SK-N-SH (cell line): Measurements from ENCODE around the gene ZMAT2. TPM values are rescaled to one million over a fixed set of nuclear protein-coding genes. Genes with fewer than 3 reads are reported as not detected.
A peak's percentile ranks its signal among the peaks of the same experiment; 100 is the strongest.

Experiments
- CTCF ChIA-PET: fragments of 300-600, 350-600 bp; formaldehyde crosslinking; extraction: SDS; loops from one replicate; lab custom pipeline; 2021; lab: Yijun Ruan, JAX
- POLR2A ChIA-PET: fragments of 350-600 bp; sonication (Branson Sonifier 250); formaldehyde crosslinking; extraction: SDS; loops from one replicate; lab custom pipeline; 2020; ENCODE audit warnings: antibody characterized with exemption, inconsistent platforms; lab: Yijun Ruan, JAX
- DNase-seq: peaks from one replicate; pipeline ENCODE4 v3.0.0; 2012
- H2AFZ ChIP-seq: fragments of 200-600 bp; sonication (generic); 2 replicates; pipeline ENCODE4 v1.8.1; 2016; ENCODE audit warnings: antibody characterized with exemption, mild to moderate bottlenecking, low read depth
- H3F3A ChIP-seq: fragments of 200-600 bp; sonication (generic); replicated peaks from 2 replicates; pipeline ENCODE3; 2016; ENCODE audit warnings: antibody characterized with exemption, mild to moderate bottlenecking; ENCODE audit not compliant: insufficient read depth
- H3K27ac ChIP-seq, 2 experiments: fragments of 200-500 bp in 1 of 2; fragments of 200-600 bp in 1 of 2; sonication (Bioruptor generic) in 1 of 2; sonication (generic), shearing (Covaris generic) in 1 of 2; 2 replicates each; pipeline versions ENCODE4 v1.5.1 to v1.6.1; 2014 to 2016; ENCODE audit warnings: low read depth in 2 of 2, inconsistent platforms in 1 of 2, low read length in 1 of 2, mild to moderate bottlenecking in 1 of 2, mixed read lengths in 1 of 2
- H3K27me3 ChIP-seq: fragments of 200-600 bp; sonication (generic), shearing (Covaris generic); 2 replicates; pipeline ENCODE4 v1.6.1; 2016; ENCODE audit warnings: mixed run types; ENCODE audit not compliant: insufficient read depth
- H3K36me3 ChIP-seq, 2 experiments: fragments of 200-500 bp in 1 of 2; fragments of 200-600 bp in 1 of 2; sonication (Bioruptor generic) in 1 of 2; sonication (generic) in 1 of 2; replicated peaks in 1 of 2; 2 replicates each; pipeline versions ENCODE3 to v1.5.1; 2014 to 2016; ENCODE audit warnings: low read length in 1 of 2, mild to moderate bottlenecking in 1 of 2; ENCODE audit not compliant: insufficient read depth in 2 of 2, control insufficient read depth in 1 of 2
- H3K4me1 ChIP-seq, 2 experiments: fragments of 200-500 bp in 1 of 2; fragments of 200-600 bp in 1 of 2; sonication (Bioruptor generic) in 1 of 2; sonication (generic), shearing (Covaris generic) in 1 of 2; 2 replicates each; pipeline versions ENCODE4 v1.5.1 to v1.6.1; 2014 to 2016; ENCODE audit warnings: low read depth in 1 of 2, low read length in 1 of 2, mixed run types in 1 of 2; ENCODE audit not compliant: insufficient read depth in 2 of 2, control insufficient read depth in 1 of 2
- H3K4me2 ChIP-seq: fragments of 200-600 bp; sonication (generic), shearing (Covaris generic); 2 replicates; pipeline ENCODE4 v1.6.1; 2017; ENCODE audit warnings: mixed run types
- H3K4me3 ChIP-seq, 2 experiments: fragments of 200-500 bp in 1 of 2; fragments of 200-600 bp in 1 of 2; sonication (Bioruptor generic) in 1 of 2; sonication (generic), shearing (Covaris generic) in 1 of 2; 2 replicates each; pipeline versions ENCODE4 v1.5.1 to v1.8.1; 2014 to 2016; ENCODE audit warnings: low read depth in 2 of 2, inconsistent platforms in 1 of 2, low read length in 1 of 2, mild to moderate bottlenecking in 1 of 2, mixed read lengths in 1 of 2, moderate library complexity in 1 of 2
- H3K79me2 ChIP-seq: fragments of 200-600 bp; sonication (generic); 2 replicates; pipeline ENCODE4 v1.8.1; 2017; ENCODE audit warnings: mild to moderate bottlenecking; ENCODE audit not compliant: insufficient read depth
- H3K9ac ChIP-seq: fragments of 200-600 bp; sonication (generic); 2 replicates; pipeline ENCODE4 v1.6.1; 2017; ENCODE audit warnings: mixed run types
- H3K9me2 ChIP-seq: fragments of 200-600 bp; sonication (generic); 2 replicates; pipeline ENCODE4 v1.6.1; 2017; ENCODE audit warnings: mixed run types
- H3K9me3 ChIP-seq: fragments of 200-600 bp; sonication (generic); 2 replicates; pipeline ENCODE4 v1.6.1; 2017; ENCODE audit warnings: mixed run types, mild to moderate bottlenecking, moderate library complexity
- H4K20me1 ChIP-seq: fragments of 200-600 bp; sonication (generic); 2 replicates; pipeline ENCODE4 v1.6.1; 2017; ENCODE audit warnings: mild to moderate bottlenecking, mixed run types; ENCODE audit not compliant: insufficient read depth
- ELF1 ChIP-seq: IDR thresholded peaks from 2 replicates; pipeline ENCODE4 v1.4.0; 2012
- EP300 ChIP-seq, 2 experiments: IDR thresholded peaks; 2 replicates each; pipeline versions ENCODE4 v1.4.0 to v1.6.1; 2012; ENCODE audit warnings: borderline replicate concordance in 1 of 2, low read depth in 1 of 2, low read length in 1 of 2
- FOSL2 ChIP-seq: IDR thresholded peaks from 2 replicates; pipeline ENCODE4 v1.4.0; 2012; ENCODE audit warnings: low read depth, mild to moderate bottlenecking, moderate library complexity, borderline replicate concordance
- FOXJ3 ChIP-seq: sonication (generic); formaldehyde crosslinking; IDR thresholded peaks from 2 replicates; pipeline ENCODE4 v1.5.1; 2020; ENCODE audit warnings: mild to moderate bottlenecking, missing genetic modification reagents
- FOXM1 ChIP-seq: IDR thresholded peaks from 2 replicates; pipeline ENCODE4 v1.4.0; 2012; ENCODE audit warnings: low read depth, mild to moderate bottlenecking
- GABPA ChIP-seq: IDR thresholded peaks from 2 replicates; pipeline ENCODE4 v1.4.0; 2012; ENCODE audit warnings: low read depth, mild to moderate bottlenecking
- JUND ChIP-seq: IDR thresholded peaks from 2 replicates; pipeline ENCODE4 v1.4.0; 2012
- MEF2A ChIP-seq: IDR thresholded peaks from 2 replicates; pipeline ENCODE4 v1.4.0; 2012; ENCODE audit warnings: low read depth, borderline replicate concordance
- MXI1 ChIP-seq: IDR thresholded peaks from 2 replicates; pipeline ENCODE4 v1.6.1; 2012; ENCODE audit warnings: mild to moderate bottlenecking, low read depth, low read length, improper control_type of control experiment
- POLR2AphosphoS5 ChIP-seq: IDR thresholded peaks from 2 replicates; pipeline ENCODE4 v1.6.1; 2012; ENCODE audit warnings: low read depth, low read length
- RFX5 ChIP-seq: IDR thresholded peaks from 2 replicates; pipeline ENCODE4 v1.6.1; 2012; ENCODE audit warnings: mild to moderate bottlenecking, improper control_type of control experiment, low read length
- RXRA ChIP-seq: IDR thresholded peaks from 2 replicates; pipeline ENCODE4 v1.4.0; 2012; ENCODE audit warnings: low read depth, mild to moderate bottlenecking, borderline replicate concordance
- SIN3A ChIP-seq: IDR thresholded peaks from 2 replicates; pipeline ENCODE4 v1.6.1; 2012; ENCODE audit warnings: low read depth, mild to moderate bottlenecking, low read length, moderate library complexity, borderline replicate concordance
- TAF1 ChIP-seq: IDR thresholded peaks from 2 replicates; pipeline ENCODE4 v1.6.1; 2012; ENCODE audit warnings: low read depth, mild to moderate bottlenecking, low read length, moderate library complexity, borderline replicate concordance
- TCF12 ChIP-seq: IDR thresholded peaks from 2 replicates; pipeline ENCODE4 v1.4.0; 2012
- TEAD4 ChIP-seq: IDR thresholded peaks from 2 replicates; pipeline ENCODE4 v1.4.0; 2012; ENCODE audit warnings: mild to moderate bottlenecking, borderline replicate concordance; ENCODE audit not compliant: insufficient read depth
- YY1 ChIP-seq: IDR thresholded peaks from 2 replicates; pipeline ENCODE4 v1.4.0; 2012; ENCODE audit warnings: low read depth, mild to moderate bottlenecking
- WGBS: methylation state at CpG from one replicate; pipeline ENCODE4 v1.1.6; 2017; ENCODE audit warnings: low lambda C conversion rate; 5-methylcytosine and 5-hydroxymethylcytosine counted together
- polyA plus RNA-seq, 3 experiments: library from polyadenylated mRNA; depleted of rRNA; stranded (reverse); fragments of >200 nt; gene quantifications; 2 replicates each; pipeline ENCODE4 v1.2.3, GENCODE V29; 2012
- TF ChIP-seq, protein P1 (sequence below): IDR thresholded peaks from 2 replicates; pipeline ENCODE4 v1.6.1; 2012; ENCODE audit warnings: mild to moderate bottlenecking, low read depth, low read length, moderate library complexity
- TF ChIP-seq, protein P2 (sequence below): IDR thresholded peaks from 2 replicates; pipeline ENCODE4; 2012
- TF ChIP-seq, protein P3 (sequence below): IDR thresholded peaks from 2 replicates; pipeline ENCODE4 v1.4.0; 2012; ENCODE audit warnings: low read depth, borderline replicate concordance

The ZMAT2 gene
- polyA plus RNA-seq, 1 of the 3 experiments (the other 2 are of a cell fraction): 30.9 TPM

DNA sequence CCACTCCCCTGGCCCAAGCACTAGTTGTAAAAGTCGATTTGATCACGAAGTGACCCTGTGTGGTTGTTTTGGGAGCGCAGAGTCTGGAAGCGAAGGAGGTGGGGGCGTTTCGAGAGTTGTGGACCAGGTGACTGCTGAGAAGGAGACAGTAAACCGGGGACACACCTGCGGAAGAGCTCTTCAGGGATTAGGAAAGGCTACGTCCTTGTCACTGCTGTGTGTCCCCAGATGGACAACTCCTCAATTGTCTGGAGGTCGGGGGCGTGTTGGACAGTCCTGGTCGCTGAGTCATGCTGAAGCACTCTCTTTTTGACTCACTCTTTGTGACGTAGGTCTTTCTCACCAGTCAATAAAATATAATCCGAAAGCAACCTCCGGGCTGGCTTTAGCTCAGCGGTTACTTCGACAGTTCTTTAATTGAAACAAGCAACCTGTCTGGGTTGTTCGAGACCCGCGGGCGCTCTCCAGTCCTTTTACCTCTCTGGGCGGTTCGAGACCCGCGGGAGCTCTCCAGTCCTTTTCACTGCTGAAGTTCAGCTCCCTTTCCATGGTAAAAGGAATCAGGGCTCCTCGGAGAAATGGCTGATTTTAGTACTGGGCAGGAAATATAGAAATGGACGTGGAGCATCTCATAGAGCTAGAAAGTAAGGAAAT, 10.8 kb downstream of the ZMAT2 start:
- no peaks in the 10 kb centered on the region for H4K20me1 ChIP-seq
- peaks cover 7 to 14% of the 10 kb centered on the region in 2 experiments for H3K36me3 ChIP-seq
- H3K4me3 ChIP-seq: peak overlapping the region; percentile 2 to 31; a peak in 1 of 4 replicates
- no peaks in the 10 kb centered on the region for H3K9me3 ChIP-seq
- no peaks in the 10 kb centered on the region for H3K9me2 ChIP-seq
- no peaks in the 10 kb centered on the region for H3K27me3 ChIP-seq
- ChIA-PET POLR2A (interaction anchor here (0.9 kb wide), 1 partner anchor 10 kb away, joined by 3 read pairs; no protein-coding TSS in a partner anchor), CTCF (interaction anchor here (1.5 to 1.9 kb wide), 3 partner anchors 9 to 359 kb away, joined by 3 to 8 read pairs (median 4); no protein-coding TSS in a partner anchor)
- WGBS: 22% methylated on average over 24 of the region's 27 CpGs
- peak; percentile 14 for DNase-seq
- peaks cover 0 to 3% of the 10 kb centered on the region in 2 experiments; a peak in 1 of 4 replicates for H3K4me1 ChIP-seq
- H3K9ac ChIP-seq: peak overlapping the region; percentile 46; the same call in 1 of the 2 replicates
- H3K79me2 ChIP-seq: no peaks in the 10 kb centered on the region
- TF ChIP-seq FOXM1: no peak
- TF ChIP-seq RFX5: no peak
- peak; percentile 21; the same call in 1 of the 2 replicates for TF ChIP-seq SIN3A
- peak; percentile 59; the same call in 1 of the 2 replicates for TF ChIP-seq YY1
- TF ChIP-seq MXI1: no peak
- TF ChIP-seq TCF12: no peak
- TF ChIP-seq, protein P1, sequence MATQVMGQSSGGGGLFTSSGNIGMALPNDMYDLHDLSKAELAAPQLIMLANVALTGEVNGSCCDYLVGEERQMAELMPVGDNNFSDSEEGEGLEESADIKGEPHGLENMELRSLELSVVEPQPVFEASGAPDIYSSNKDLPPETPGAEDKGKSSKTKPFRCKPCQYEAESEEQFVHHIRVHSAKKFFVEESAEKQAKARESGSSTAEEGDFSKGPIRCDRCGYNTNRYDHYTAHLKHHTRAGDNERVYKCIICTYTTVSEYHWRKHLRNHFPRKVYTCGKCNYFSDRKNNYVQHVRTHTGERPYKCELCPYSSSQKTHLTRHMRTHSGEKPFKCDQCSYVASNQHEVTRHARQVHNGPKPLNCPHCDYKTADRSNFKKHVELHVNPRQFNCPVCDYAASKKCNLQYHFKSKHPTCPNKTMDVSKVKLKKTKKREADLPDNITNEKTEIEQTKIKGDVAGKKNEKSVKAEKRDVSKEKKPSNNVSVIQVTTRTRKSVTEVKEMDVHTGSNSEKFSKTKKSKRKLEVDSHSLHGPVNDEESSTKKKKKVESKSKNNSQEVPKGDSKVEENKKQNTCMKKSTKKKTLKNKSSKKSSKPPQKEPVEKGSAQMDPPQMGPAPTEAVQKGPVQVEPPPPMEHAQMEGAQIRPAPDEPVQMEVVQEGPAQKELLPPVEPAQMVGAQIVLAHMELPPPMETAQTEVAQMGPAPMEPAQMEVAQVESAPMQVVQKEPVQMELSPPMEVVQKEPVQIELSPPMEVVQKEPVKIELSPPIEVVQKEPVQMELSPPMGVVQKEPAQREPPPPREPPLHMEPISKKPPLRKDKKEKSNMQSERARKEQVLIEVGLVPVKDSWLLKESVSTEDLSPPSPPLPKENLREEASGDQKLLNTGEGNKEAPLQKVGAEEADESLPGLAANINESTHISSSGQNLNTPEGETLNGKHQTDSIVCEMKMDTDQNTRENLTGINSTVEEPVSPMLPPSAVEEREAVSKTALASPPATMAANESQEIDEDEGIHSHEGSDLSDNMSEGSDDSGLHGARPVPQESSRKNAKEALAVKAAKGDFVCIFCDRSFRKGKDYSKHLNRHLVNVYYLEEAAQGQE: peak; percentile 98
- TF ChIP-seq RXRA: no peak
- TF ChIP-seq FOSL2: peak; percentile 93
- 0 out of 2 replicates have a peak, but pooled peaks have one; percentile 38 for TF ChIP-seq TAF1
- TF ChIP-seq, protein P2, sequence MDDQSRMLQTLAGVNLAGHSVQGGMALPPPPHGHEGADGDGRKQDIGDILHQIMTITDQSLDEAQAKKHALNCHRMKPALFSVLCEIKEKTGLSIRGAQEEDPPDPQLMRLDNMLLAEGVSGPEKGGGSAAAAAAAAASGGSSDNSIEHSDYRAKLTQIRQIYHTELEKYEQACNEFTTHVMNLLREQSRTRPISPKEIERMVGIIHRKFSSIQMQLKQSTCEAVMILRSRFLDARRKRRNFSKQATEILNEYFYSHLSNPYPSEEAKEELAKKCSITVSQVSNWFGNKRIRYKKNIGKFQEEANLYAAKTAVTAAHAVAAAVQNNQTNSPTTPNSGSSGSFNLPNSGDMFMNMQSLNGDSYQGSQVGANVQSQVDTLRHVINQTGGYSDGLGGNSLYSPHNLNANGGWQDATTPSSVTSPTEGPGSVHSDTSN: peak; percentile 40; the same call in 1 of the 2 replicates
- no peak for TF ChIP-seq MEF2A
- TF ChIP-seq POLR2AphosphoS5: peak; percentile 22; the same call in 1 of the 2 replicates
- no peak; the same call in 1 of the 2 replicates for TF ChIP-seq GABPA
- TF ChIP-seq ELF1: no peak
- peak; percentile 94 for TF ChIP-seq TEAD4
- TF ChIP-seq EP300 (IDR thresholded peaks at IDR 0.05; ENCODE audit: borderline replicate concordance in 1 of 2, low read depth in 1 of 2, low read length in 1 of 2): peak in 1 of 2 experiments; percentile 22; a peak in 1 of 4 replicates
- TF ChIP-seq, protein P3, sequence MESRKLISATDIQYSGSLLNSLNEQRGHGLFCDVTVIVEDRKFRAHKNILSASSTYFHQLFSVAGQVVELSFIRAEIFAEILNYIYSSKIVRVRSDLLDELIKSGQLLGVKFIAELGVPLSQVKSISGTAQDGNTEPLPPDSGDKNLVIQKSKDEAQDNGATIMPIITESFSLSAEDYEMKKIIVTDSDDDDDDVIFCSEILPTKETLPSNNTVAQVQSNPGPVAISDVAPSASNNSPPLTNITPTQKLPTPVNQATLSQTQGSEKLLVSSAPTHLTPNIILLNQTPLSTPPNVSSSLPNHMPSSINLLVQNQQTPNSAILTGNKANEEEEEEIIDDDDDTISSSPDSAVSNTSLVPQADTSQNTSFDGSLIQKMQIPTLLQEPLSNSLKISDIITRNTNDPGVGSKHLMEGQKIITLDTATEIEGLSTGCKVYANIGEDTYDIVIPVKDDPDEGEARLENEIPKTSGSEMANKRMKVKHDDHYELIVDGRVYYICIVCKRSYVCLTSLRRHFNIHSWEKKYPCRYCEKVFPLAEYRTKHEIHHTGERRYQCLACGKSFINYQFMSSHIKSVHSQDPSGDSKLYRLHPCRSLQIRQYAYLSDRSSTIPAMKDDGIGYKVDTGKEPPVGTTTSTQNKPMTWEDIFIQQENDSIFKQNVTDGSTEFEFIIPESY: 0 out of 2 replicates have a peak, but pooled peaks have one; percentile 16
- no peak for TF ChIP-seq FOXJ3 (CRISPR knock-in tag)
- peak; percentile 79 for TF ChIP-seq JUND
- H2AFZ ChIP-seq: peak overlapping the region; percentile 66
- peak overlapping the region; percentile 39; the same call in 1 of the 2 replicates for H3K4me2 ChIP-seq
- peaks cover 26% of the 10 kb centered on the region for H3F3A ChIP-seq
- H3K27ac ChIP-seq: peak overlapping the region in 1 of 2 experiments; percentile 60; a peak in 2 of 4 replicates
